ENCODE results near the gene UTP3. TPM values are rescaled to one million over a fixed set of nuclear protein-coding genes. Genes with fewer than 3 reads are reported as not detected.

UTP3 gene
- total RNA-seq, 1 experiment from 2014 or later = 21.2 TPM

Small RNAs within 50 kb of the gene (small RNA-seq; reads per million reads assigned to genes)
- not detected for gene RNU6-520P
- 0.28 reads per million for gene RNU6-784P

Other genes starting within 250 kb of the UTP3 start
- not detected in 2 replicates for gene MUC7, start 216.3 kb upstream of the UTP3 start, total RNA-seq (2014; rRNA removed; shearing (Covaris generic); ENCODE audit: low replicate concordance)
- gene AMTN, start 170.0 kb upstream of the UTP3 start, total RNA-seq (2014; rRNA removed; shearing (Covaris generic); ENCODE audit: low replicate concordance) = not detected in 2 replicates
- gene AMBN, start 96.3 kb upstream of the UTP3 start, total RNA-seq (2014; rRNA removed; shearing (Covaris generic); ENCODE audit: low replicate concordance) = not detected in 2 replicates
- gene ENAM, start 59.8 kb upstream of the UTP3 start, total RNA-seq (2014; rRNA removed; shearing (Covaris generic); ENCODE audit: low replicate concordance) = not detected in 2 replicates
- gene JCHAIN, start 22.0 kb upstream of the UTP3 start, total RNA-seq (2014; rRNA removed; shearing (Covaris generic); ENCODE audit: low replicate concordance) = 51.0 and 77.5 TPM in 2 replicates
- gene RUFY3, start 33.4 kb downstream of the UTP3 start, total RNA-seq (2014; rRNA removed; shearing (Covaris generic); ENCODE audit: low replicate concordance) = 25.2 and 26.9 TPM in 2 replicates
- 47.0 and 89.6 TPM in 2 replicates for gene GRSF1, start 151.4 kb downstream of the UTP3 start, total RNA-seq (2014; rRNA removed; shearing (Covaris generic); ENCODE audit: low replicate concordance)
- gene MOB1B, start 213.8 kb downstream of the UTP3 start, total RNA-seq (2014; rRNA removed; shearing (Covaris generic); ENCODE audit: low replicate concordance) = 25.3 and 55.6 TPM in 2 replicates

Measured in Karpas-422 (cell line).